NCI-H146 treated with DMSO at 0.1 percent for 48 hours (cell line): ENCODE results near the gene ACTR3.

Source experiments
- DNase-seq: peaks from one replicate; lab custom pipeline; 2025; ENCODE audit not compliant: unreplicated experiment; lab: John Stamatoyannopoulos, UW

ACTR3 gene

GRCh38 chr2:113986762-113987290 is 96.9 kb downstream of the ACTR3 start:
- no peak for DNase-seq

- no peak for DNase-seq
Measured at GRCh38 chr2:113992090-113992489, 102.2 kb downstream of the ACTR3 start.

- DNase-seq: no peak
Measured at GRCh38 chr2:113996671-113997594, 107.0 kb downstream of the ACTR3 start.

- no peak for DNase-seq
Measured at GRCh38 chr2:114001152-114001551, 111.3 kb downstream of the ACTR3 start.

GRCh38 chr2:114001937-114002336 is 112.0 kb downstream of the ACTR3 start:
- no peak for DNase-seq

GRCh38 chr2:114005110-114005783 is 115.4 kb downstream of the ACTR3 start:
- no peak for DNase-seq

GRCh38 chr2:114006460-114006859 is 116.6 kb downstream of the ACTR3 start:
- DNase-seq: no peak

- no peak for DNase-seq
Measured at GRCh38 chr2:114007436-114007835, 117.5 kb downstream of the ACTR3 start.

GRCh38 chr2:114008720-114009119 is 118.8 kb downstream of the ACTR3 start:
- no peak for DNase-seq

GRCh38 chr2:114009205-114009944 is 119.5 kb downstream of the ACTR3 start:
- DNase-seq: no peak

- no peak for DNase-seq
Measured at GRCh38 chr2:114010001-114010400, 120.1 kb downstream of the ACTR3 start.

- DNase-seq: no peak
Measured at GRCh38 chr2:114011713-114012112, 121.8 kb downstream of the ACTR3 start.
